ENCODE data around the gene HEPACAM2. TPM values are rescaled to one million over a fixed set of nuclear protein-coding genes. Genes with fewer than 3 reads are reported as not detected.

Gene HEPACAM2
- total RNA-seq, 4 donors from 2014 or later, result not detected

- Histone ChIP-seq H3K36me3 (no peaks in the 10 kb centered on the region), H3K27ac (replicated peaks in 1 of 4) (peak overlapping the region in 1 of 4 donors; percentile 70), H3K4me3 (peak overlapping the region; percentile 61 to 74 (median 70)), H3K27me3 (no peaks in the 10 kb centered on the region), H3K9me3 (no peaks in the 10 kb centered on the region), H3K4me1 (peaks cover 17 to 22% (median 20%) of the 10 kb centered on the region in 4 donors)
- no peak for DNase-seq (ENCODE audit: extremely low spot score)
- intact Hi-C loops (cut with DNase I), result no loop called here
- TF ChIP-seq POLR2AphosphoS5 (IDR thresholded peaks at IDR 0.05) (no peak), POLR2A (IDR thresholded peaks at IDR 0.05; ENCODE audit: low read depth) (no peak), EP300 (IDR thresholded peaks at IDR 0.05) (no peak)
- TF ChIP-seq, protein P1, sequence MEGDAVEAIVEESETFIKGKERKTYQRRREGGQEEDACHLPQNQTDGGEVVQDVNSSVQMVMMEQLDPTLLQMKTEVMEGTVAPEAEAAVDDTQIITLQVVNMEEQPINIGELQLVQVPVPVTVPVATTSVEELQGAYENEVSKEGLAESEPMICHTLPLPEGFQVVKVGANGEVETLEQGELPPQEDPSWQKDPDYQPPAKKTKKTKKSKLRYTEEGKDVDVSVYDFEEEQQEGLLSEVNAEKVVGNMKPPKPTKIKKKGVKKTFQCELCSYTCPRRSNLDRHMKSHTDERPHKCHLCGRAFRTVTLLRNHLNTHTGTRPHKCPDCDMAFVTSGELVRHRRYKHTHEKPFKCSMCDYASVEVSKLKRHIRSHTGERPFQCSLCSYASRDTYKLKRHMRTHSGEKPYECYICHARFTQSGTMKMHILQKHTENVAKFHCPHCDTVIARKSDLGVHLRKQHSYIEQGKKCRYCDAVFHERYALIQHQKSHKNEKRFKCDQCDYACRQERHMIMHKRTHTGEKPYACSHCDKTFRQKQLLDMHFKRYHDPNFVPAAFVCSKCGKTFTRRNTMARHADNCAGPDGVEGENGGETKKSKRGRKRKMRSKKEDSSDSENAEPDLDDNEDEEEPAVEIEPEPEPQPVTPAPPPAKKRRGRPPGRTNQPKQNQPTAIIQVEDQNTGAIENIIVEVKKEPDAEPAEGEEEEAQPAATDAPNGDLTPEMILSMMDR (IDR thresholded peaks at IDR 0.05), result no peak
- 62% methylated on average over 5 of the region's 5 CpGs for WGBS
These were observed 5.0 kb upstream of the HEPACAM2 start for GRCh38 chr7:93231259-93231658.

- Histone ChIP-seq H3K9me3 (no peaks in the 10 kb centered on the region), H3K4me3 (no peak overlapping the region), H3K36me3 (no peaks in the 10 kb centered on the region), H3K27me3 (no peaks in the 10 kb centered on the region), H3K4me1 (peaks cover 11 to 17% (median 13%) of the 10 kb centered on the region in 4 donors), H3K27ac (replicated peaks in 1 of 4) (no peak overlapping the region)
- no peak for DNase-seq (ENCODE audit: extremely low spot score)
- TF ChIP-seq EP300 (IDR thresholded peaks at IDR 0.05) (no peak), POLR2AphosphoS5 (IDR thresholded peaks at IDR 0.05) (no peak), POLR2A (IDR thresholded peaks at IDR 0.05; ENCODE audit: low read depth) (no peak)
- TF ChIP-seq, protein P1 (IDR thresholded peaks at IDR 0.05), result peak; percentile 67 to 80 (median 71)
- intact Hi-C loops (cut with DNase I), result no loop called here
- whole genome bisulfite sequencing, result 0% methylated on average over 2 of the region's 2 CpGs
These were observed 2.0 kb upstream of the HEPACAM2 start for GRCh38 chr7:93228302-93228701.

GRCh38 chr7:93219868-93220267 lies 6.4 kb downstream of the HEPACAM2 start:
- H3K4me3 ChIP-seq, result no peak overlapping the region
- TF ChIP-seq, protein P1 (IDR thresholded peaks at IDR 0.05), result no peak
- TF ChIP-seq POLR2AphosphoS5 (IDR thresholded peaks at IDR 0.05) (no peak), POLR2A (IDR thresholded peaks at IDR 0.05; ENCODE audit: low read depth) (no peak)
- WGBS, result 68% methylated on average over 1 of the region's 1 CpG

DNA sequence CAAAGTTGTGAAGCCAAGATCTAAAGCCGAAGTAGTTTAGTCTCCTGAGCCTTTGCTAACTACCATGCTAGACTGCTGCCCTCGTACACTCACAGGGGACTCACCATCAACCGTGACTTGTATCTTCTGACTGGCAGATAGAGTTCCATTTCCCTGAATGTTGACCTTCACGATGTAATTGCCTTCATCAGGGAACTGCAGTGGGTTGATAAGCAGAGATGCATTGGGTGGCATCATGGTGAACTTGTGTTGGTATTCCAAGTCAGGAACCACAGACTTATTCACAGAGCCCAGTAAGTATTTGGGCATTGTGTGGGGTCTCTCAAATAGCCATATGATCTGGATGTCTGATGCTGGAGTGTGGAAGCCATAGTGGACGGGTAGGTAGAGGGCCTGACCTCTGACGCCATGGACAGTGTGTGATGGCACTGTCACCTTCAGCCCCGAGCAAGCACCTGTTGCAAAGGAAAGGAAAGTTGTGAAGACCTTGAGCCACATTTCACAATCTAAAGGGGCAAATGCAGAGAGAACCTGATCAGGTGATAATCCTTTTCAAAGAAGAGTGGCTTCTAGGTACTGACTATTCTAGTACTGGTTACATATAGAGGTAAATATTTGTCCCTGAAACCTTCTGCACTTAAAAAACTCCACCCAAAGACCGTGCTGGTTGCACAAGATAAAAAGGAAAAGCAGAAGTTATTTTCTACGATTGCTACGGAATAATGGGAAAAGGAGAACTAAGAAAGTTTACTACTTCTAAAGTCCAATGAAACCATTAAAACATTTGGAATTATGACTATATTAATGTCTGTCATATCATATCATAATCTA lies 7.1 kb downstream of the HEPACAM2 start:
- Histone ChIP-seq H3K9me3 (no peaks in the 10 kb centered on the region), H3K4me1 (no peaks in the 10 kb centered on the region), H3K27me3 (no peaks in the 10 kb centered on the region), H3K4me3 (no peak overlapping the region), H3K27ac (replicated peaks in 1 of 4) (no peak overlapping the region), H3K36me3 (no peaks in the 10 kb centered on the region)
- no peak for TF ChIP-seq POLR2AphosphoS5 (IDR thresholded peaks at IDR 0.05)
- TF ChIP-seq EP300 (IDR thresholded peaks at IDR 0.05), result no peak
- no peak for TF ChIP-seq POLR2A (IDR thresholded peaks at IDR 0.05; ENCODE audit: low read depth)
- TF ChIP-seq, protein P1 (IDR thresholded peaks at IDR 0.05), result no peak
- no peak for DNase-seq (ENCODE audit: extremely low spot score)
- intact Hi-C loops (cut with DNase I), result no loop called here
- WGBS, result 72% methylated on average over 10 of the region's 10 CpGs

More at GRCh38 chr7:93219868-93220267, 6.4 kb downstream of the HEPACAM2 start:
- H3K27ac ChIP-seq (replicated peaks in 1 of 4), result no peak overlapping the region
- DNase-seq (ENCODE audit: extremely low spot score), result no peak
- no peaks in the 10 kb centered on the region for H3K4me1 ChIP-seq
- intact Hi-C loops (cut with DNase I), result no loop called here
- H3K9me3 ChIP-seq, result no peaks in the 10 kb centered on the region
- H3K36me3 ChIP-seq, result no peaks in the 10 kb centered on the region
- H3K27me3 ChIP-seq, result no peaks in the 10 kb centered on the region
